Activated T-cell treated with anti-CD3 and anti-CD28 coated beads, Interleukin-2, amount 50 U/mL, for 48 hours (primary cell): ENCODE measurements around the gene HCN1.
"Not testable (repeated sequence)": the region's sequence is repeated elsewhere in the genome, so short reads cannot be mapped to it uniquely, and the experiment has no call there.

Experiments
- DNase-seq, 2 experiments: peaks; one replicate each; pipeline ENCODE4 v3.0.0-alpha.2; 2020

HCN1 gene

GRCh38 chr5:45411971-45412612 lies 284.1 kb downstream of the HCN1 start:
- no peak for DNase-seq

- no peak for DNase-seq
These were observed 285.7 kb downstream of the HCN1 start for GRCh38 chr5:45410304-45410995.

- no peak for DNase-seq
These were observed 288.1 kb downstream of the HCN1 start for GRCh38 chr5:45408067-45408466.

- no peak for DNase-seq
These were observed 293.2 kb downstream of the HCN1 start for GRCh38 chr5:45402804-45403455.

- DNase-seq: no peak
These were observed 297.1 kb downstream of the HCN1 start for GRCh38 chr5:45399041-45399440.

GRCh38 chr5:45385321-45386058 lies 310.7 kb downstream of the HCN1 start:
- DNase-seq: no peak

- no peak for DNase-seq
These were observed 312.2 kb downstream of the HCN1 start for GRCh38 chr5:45383985-45384384.

- no peak for DNase-seq
These were observed 313.6 kb downstream of the HCN1 start for GRCh38 chr5:45382583-45382982.

- no peak for DNase-seq
These were observed 319.8 kb downstream of the HCN1 start for GRCh38 chr5:45376417-45376816.

GRCh38 chr5:45372629-45373028 lies 323.6 kb downstream of the HCN1 start:
- no peak for DNase-seq

- not testable (repeated sequence) for DNase-seq
These were observed 324.8 kb downstream of the HCN1 start for GRCh38 chr5:45371423-45371822.

- no peak for DNase-seq
These were observed 340.8 kb downstream of the HCN1 start for GRCh38 chr5:45355189-45355992.

- no peak for DNase-seq
These were observed 359.7 kb downstream of the HCN1 start for GRCh38 chr5:45336464-45336863.

- DNase-seq: no peak
These were observed 360.2 kb downstream of the HCN1 start for GRCh38 chr5:45335978-45336377.

GRCh38 chr5:45335346-45335745 lies 360.8 kb downstream of the HCN1 start:
- no peak for DNase-seq

- no peak for DNase-seq
These were observed 361.2 kb downstream of the HCN1 start for GRCh38 chr5:45334939-45335338.

- DNase-seq: not testable (repeated sequence)
These were observed 383.6 kb downstream of the HCN1 start for GRCh38 chr5:45312627-45313026.

- no peak for DNase-seq
These were observed 400.9 kb downstream of the HCN1 start for GRCh38 chr5:45295231-45295630.

- DNase-seq: no peak
These were observed 407.4 kb downstream of the HCN1 start for GRCh38 chr5:45288746-45289145.

GRCh38 chr5:45284436-45284835 lies 411.7 kb downstream of the HCN1 start:
- DNase-seq: no peak

- DNase-seq: no peak
These were observed 415.1 kb downstream of the HCN1 start for GRCh38 chr5:45281081-45281480.

- DNase-seq: no peak
These were observed 417.1 kb downstream of the HCN1 start for GRCh38 chr5:45279109-45279508.

GRCh38 chr5:45277860-45278259 lies 418.3 kb downstream of the HCN1 start:
- DNase-seq: no peak
